ENCODE results near the gene TRPM8. TPM values are rescaled to one million over a fixed set of nuclear protein-coding genes. Genes with fewer than 3 reads are reported as not detected.

Gene TRPM8
- total and polyA plus RNA-seq, 2 of the 8 experiments (the other 6 are each of a cell fraction or from before 2014, with no cell fraction given): 0.18 to 0.54 TPM

GRCh38 chr2:234033885-234034284, 116.7 kb downstream of the TRPM8 start:
- no peaks in the 10 kb centered on the region for H3K23me2 ChIP-seq (ENCODE audit: low read depth, low read length)
- H2BK20ac ChIP-seq (ENCODE audit: low read length): no peak overlapping the region
- no peaks in the 10 kb centered on the region for H3K79me1 ChIP-seq (ENCODE audit: low read depth, low read length)
- ChIA-PET POLR2A (ENCODE audit: partially characterized antibody) (no interaction called here), CTCF (ENCODE audit: partially characterized antibody) (no interaction called here)
- H2BK15ac ChIP-seq (ENCODE audit: low read length): no peak overlapping the region
- H3K23ac ChIP-seq (ENCODE audit: insufficient read length): no peak overlapping the region
- H4K8ac ChIP-seq (ENCODE audit: extremely low read depth, insufficient read depth, low read length): no peak overlapping the region
- H3K27ac ChIP-seq (ENCODE audit: low read depth, low read length): no peak overlapping the region
- no peak overlapping the region for H4K91ac ChIP-seq (replicated peaks; ENCODE audit: insufficient read length, low read length)
- H2BK5ac ChIP-seq (ENCODE audit: low read depth, low read length): no peak overlapping the region
- no peaks in the 10 kb centered on the region for H3K4me1 ChIP-seq (replicated peaks in 1 of 4; ENCODE audit: control insufficient read depth in 3 of 4, insufficient read depth in 4 of 4, low read length in 3 of 4)
- WGBS, 2 experiments (ENCODE audit: extremely low coverage in 1 of 2, insufficient coverage in 1 of 2, insufficient read length in 1 of 2, insufficient replicate concordance in 2 of 2, low coverage in 1 of 2, low lambda C conversion rate in 2 of 2, missing lambda C conversion rate in 1 of 2): 91% methylated on average over 2 of the region's 2 CpGs; no CpG with 5 or more reads in 1 of the 2 experiments
- no peak overlapping the region for H3K14ac ChIP-seq (ENCODE audit: insufficient read length)
- no peaks in the 10 kb centered on the region for H3K36me3 ChIP-seq (ENCODE audit: control insufficient read depth in 2 of 4, insufficient read depth in 4 of 4, low read length in 3 of 4)
- no peak for FAIRE-seq
- H3K79me2 ChIP-seq (ENCODE audit: control insufficient read depth in 1 of 2, insufficient read depth in 2 of 2, low read length in 2 of 2): no peaks in the 10 kb centered on the region
- no peak overlapping the region for H4K5ac ChIP-seq (ENCODE audit: insufficient read length, low read depth, low read length)
- H3K9me3 ChIP-seq (ENCODE audit: insufficient read depth in 2 of 2, low read depth in 1 of 2, low read length in 1 of 2): no peaks in the 10 kb centered on the region
- H3K4me3 ChIP-seq (ENCODE audit: extremely low read depth in 1 of 4, insufficient read depth in 2 of 4, low read depth in 3 of 4, low read length in 4 of 4): no peak overlapping the region
- no peak overlapping the region for H2BK120ac ChIP-seq (replicated peaks; ENCODE audit: low read depth, low read length)
- H4K20me1 ChIP-seq (replicated peaks in 1 of 2; ENCODE audit: control insufficient read depth in 1 of 2, insufficient read depth in 2 of 2, low read length in 2 of 2): no peaks in the 10 kb centered on the region
- H3K27me3 ChIP-seq (replicated peaks in 1 of 4; ENCODE audit: control insufficient read depth in 3 of 4, extremely low read depth in 1 of 4, insufficient read depth in 3 of 4, low read length in 3 of 4): no peaks in the 10 kb centered on the region
- DNase-seq (ENCODE audit: low read depth in 1 of 2, low spot score in 2 of 2): no peak
- H3K4ac ChIP-seq (replicated peaks; ENCODE audit: insufficient read length, low read depth, low read length): no peak overlapping the region
- no peak overlapping the region for H2AK5ac ChIP-seq (ENCODE audit: low read depth, low read length)
- no peak overlapping the region for H3K4me2 ChIP-seq (ENCODE audit: insufficient read depth in 1 of 2, low read depth in 2 of 2, low read length in 2 of 2)
- H2BK12ac ChIP-seq (ENCODE audit: low read depth, low read length): no peak overlapping the region
- H3K9ac ChIP-seq (replicated peaks in 1 of 4; ENCODE audit: extremely low read depth in 1 of 4, low read depth in 3 of 4, low read length in 3 of 4): no peak overlapping the region
- no peak overlapping the region for H3K56ac ChIP-seq (replicated peaks; ENCODE audit: insufficient read length, low read depth, low read length)
- H3K18ac ChIP-seq (ENCODE audit: extremely low read depth, low read length): no peak overlapping the region
- TF ChIP-seq SUZ12 (IDR thresholded peaks at IDR 0.05; ENCODE audit: low read length) (no peak), CBX8 (IDR thresholded peaks at IDR 0.05; ENCODE audit: borderline replicate concordance, low read depth, low read length) (no peak), HDAC2 (IDR thresholded peaks at IDR 0.05; ENCODE audit: borderline replicate concordance in 1 of 2, low read depth in 2 of 2, low read length in 2 of 2) (no peak), RBBP5 (IDR thresholded peaks at IDR 0.05; ENCODE audit: borderline replicate concordance, low read depth, low read length) (no peak), HDAC6 (IDR thresholded peaks at IDR 0.05; ENCODE audit: low read depth, low read length) (no peak), SRF (IDR thresholded peaks at IDR 0.05; ENCODE audit: low read depth, low read length) (no peak), EGR1 (IDR thresholded peaks at IDR 0.05; ENCODE audit: borderline replicate concordance, low read depth, low read length) (no peak), TBP (IDR thresholded peaks at IDR 0.05; ENCODE audit: low read depth, low read length) (no peak), CEBPB (IDR thresholded peaks at IDR 0.05; ENCODE audit: low read depth, low read length) (no peak), SP4 (IDR thresholded peaks at IDR 0.05; ENCODE audit: low read length) (no peak), NANOG (IDR thresholded peaks at IDR 0.05; ENCODE audit: insufficient read depth, low read depth, low read length, poor library complexity, severe bottlenecking) (no peak), TCF12 (IDR thresholded peaks at IDR 0.05; ENCODE audit: low read depth, low read length) (no peak), EP300 (IDR thresholded peaks at IDR 0.05; ENCODE audit: borderline replicate concordance in 1 of 2, low read depth in 2 of 2, low read length in 2 of 2) (no peak), CHD1 (IDR thresholded peaks at IDR 0.05; ENCODE audit: low read depth, low read length) (no peak), SP2 (IDR thresholded peaks at IDR 0.05; ENCODE audit: low read length) (no peak)
- no peak overlapping the region for H2AFZ ChIP-seq (ENCODE audit: low read length)
